HG02884 (cell line): Measurements from ENCODE around the gene QSOX2.

ENCODE experiments used
- ATAC-seq: cut with Tn5 transposase; IDR thresholded peaks from one replicate; pipeline ENCODE4 v1.9.1; 2021; ENCODE audit warnings: mild to moderate bottlenecking, moderate library complexity; ENCODE audit not compliant: unreplicated experiment

Gene QSOX2

GRCh38 chr9:136194540-136194939, 51.1 kb downstream of the QSOX2 start:
- no peak for ATAC-seq

- ATAC-seq: no peak
Observed at GRCh38 chr9:136193891-136194279, 51.7 kb downstream of the QSOX2 start.

DNA sequence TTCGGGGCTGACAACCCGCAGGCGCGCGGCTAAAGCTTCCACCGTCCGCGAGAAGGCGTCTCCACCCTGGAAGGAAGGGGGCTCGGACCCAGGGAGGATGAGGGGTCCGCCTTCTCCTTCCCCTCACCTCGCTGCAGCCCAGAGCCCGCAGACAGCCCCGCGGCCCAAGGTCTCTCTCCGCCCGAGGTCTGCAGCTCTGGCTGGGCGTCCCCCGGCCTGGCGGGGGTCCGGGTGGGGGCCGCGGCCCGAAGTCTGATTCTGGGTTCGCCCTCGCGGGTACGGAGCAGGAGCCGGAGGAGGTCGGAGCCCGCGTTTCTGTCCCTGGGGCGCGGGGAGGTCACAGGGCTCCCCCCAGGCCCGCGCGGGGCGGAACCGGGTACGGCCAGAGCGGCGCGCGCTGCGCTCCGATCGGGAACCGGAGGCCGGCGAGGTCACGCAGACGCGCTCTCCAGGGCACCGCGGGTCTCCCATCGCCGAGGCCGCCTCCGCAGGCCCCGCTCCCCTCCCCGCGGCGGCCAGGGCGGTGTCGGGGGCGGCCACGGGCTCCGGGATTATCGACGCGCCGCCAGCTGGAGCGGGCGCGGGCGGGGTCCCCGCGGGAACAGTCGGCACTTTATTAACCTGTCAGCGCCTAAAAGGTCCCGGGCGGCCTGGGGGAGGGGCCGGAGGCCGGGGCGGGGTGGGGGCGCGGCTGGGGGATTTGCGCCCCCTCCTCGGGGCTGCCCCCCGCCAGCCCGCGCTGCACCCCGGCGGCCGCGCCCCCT, 52.3 kb downstream of the QSOX2 start:
- no peak for ATAC-seq

- no peak for ATAC-seq
Observed at GRCh38 chr9:136192289-136193126, 53.1 kb downstream of the QSOX2 start.

- ATAC-seq: no peak
Observed at GRCh38 chr9:136191960-136192286, 53.7 kb downstream of the QSOX2 start.

GRCh38 chr9:136191099-136191959, 54.3 kb downstream of the QSOX2 start:
- ATAC-seq: no peak

DNA sequence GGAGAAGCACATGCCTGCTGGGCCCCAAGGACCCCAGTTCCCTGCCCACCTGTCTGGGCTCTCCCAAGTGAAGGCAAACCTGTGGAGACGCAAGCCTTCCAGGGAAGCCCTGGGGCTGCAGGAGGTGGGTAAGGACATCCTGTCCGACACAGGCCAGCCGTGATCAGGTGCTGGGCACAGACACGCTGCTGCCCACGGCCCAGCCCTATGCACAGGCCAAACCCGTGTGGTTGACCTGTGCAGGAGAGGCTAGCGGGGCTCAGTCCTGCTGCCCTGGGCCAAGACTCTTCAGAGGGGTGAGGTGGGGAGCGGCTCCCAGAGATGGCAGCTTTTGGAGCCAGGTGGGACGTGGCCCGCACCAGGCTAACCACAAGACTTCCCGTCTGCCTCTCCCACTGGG, 55.0 kb downstream of the QSOX2 start:
- ATAC-seq: no peak

- ATAC-seq: no peak
Observed at GRCh38 chr9:136190237-136190601, 55.4 kb downstream of the QSOX2 start.

DNA sequence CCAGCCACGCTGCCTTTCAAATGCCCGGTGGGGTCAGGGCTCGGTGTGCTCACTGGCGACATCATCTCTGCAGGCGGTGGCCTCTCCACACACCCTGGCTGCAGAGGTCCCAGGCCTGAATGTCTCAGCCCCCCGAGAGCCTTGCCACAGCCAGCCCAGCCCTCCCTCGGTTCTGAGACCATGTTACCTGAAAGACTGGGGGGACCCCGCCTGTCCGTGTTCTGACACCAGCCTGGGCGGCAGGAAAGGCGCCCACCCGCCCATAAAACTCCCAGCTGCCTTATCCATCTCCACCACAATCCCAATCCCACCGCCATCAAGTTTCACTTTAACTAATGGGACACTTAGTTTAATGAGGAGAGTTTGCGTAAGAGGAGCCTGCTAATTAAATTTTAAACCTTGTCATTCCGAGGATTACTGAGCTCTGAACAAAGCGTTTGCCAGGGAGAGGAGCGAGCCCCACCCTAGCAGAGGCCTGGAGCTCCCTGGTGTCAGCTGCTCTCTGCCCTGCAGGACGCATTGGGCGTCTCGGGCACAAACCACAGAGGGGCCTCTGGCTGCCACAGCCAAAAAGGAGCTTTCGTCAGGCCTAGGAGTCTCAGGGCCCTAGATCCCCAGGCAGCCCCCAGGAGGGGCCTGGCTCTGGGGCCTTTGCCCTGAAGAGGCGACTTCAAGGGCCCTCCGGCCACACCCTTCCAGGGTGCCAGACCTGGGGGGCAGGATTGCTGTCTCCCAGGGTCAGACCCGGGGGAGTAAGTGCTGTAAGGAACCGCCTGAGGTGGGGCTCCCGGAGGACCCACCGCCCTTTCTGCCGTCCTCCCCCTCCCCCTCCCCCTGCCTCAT, 56.0 kb downstream of the QSOX2 start:
- no peak for ATAC-seq

- ATAC-seq: no peak
Observed at GRCh38 chr9:136187683-136188586, 57.7 kb downstream of the QSOX2 start.

GRCh38 chr9:136187197-136187596, 58.4 kb downstream of the QSOX2 start:
- ATAC-seq: no peak

- no peak for ATAC-seq
Observed at GRCh38 chr9:136186386-136186785, 59.2 kb downstream of the QSOX2 start.

DNA sequence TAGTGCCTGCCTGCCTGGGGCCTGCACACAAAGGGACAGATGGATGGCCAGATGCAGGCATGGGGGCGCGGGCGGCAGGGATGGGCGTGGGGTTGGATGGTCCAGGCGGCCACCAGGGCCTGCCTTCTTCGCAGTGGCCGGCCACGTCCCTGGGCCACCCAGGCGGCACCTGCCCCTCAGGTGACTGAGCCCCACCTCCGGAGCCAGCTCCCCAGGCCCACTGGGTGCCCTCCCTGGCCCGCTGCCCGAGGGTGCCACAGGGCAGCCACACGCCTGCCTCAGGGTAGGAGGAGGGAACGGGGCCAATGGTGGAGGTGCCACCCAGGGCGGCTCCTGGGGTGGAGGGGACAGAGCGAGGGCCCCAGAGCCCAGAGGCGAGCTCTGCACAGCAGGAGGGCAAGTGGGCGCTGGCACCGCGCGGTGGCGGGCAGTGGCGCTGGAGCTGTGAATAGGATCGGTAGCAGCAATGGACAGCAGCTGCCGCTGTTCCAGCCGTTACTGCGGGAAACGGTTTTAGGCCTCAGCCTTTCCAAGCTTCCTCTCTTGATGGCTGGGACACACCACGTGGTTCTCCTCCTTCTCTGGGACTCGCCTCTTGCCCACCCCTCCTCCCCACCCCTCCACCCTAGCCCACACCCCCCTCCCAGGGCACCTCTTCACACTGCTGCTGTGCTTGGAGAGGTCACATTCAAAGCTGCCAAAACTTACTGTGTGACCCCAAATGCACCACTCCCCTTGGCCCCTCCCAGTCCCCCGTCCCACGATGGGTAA, 59.8 kb downstream of the QSOX2 start:
- ATAC-seq: no peak

DNA sequence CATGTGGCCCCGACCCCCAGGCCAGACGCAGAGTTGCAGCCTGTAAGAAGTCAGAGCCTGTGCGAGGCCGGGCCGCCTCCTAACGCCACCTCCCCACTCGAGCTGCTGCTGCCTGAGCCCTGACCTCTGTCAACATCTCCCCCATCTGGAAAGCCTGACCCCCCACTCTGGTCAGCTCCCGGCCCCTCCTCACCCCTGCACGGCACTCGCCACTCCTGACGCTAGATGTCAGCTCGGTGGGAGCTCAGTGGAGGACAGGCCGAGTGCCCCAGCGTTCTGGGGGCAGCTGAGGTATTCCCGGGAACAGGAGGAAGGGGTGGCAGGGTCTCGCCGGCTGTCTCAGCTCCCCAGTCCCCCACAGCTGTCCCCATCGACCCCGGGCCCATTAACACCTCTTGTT, 60.5 kb downstream of the QSOX2 start:
- no peak for ATAC-seq

GRCh38 chr9:136182850-136183422, 62.7 kb downstream of the QSOX2 start:
- ATAC-seq: no peak

- ATAC-seq: no peak
Observed at GRCh38 chr9:136182420-136182787, 63.2 kb downstream of the QSOX2 start.

- no peak for ATAC-seq
Observed at GRCh38 chr9:136181784-136182419, 63.7 kb downstream of the QSOX2 start.

- no peak for ATAC-seq
Observed at GRCh38 chr9:136180586-136180985, 65.0 kb downstream of the QSOX2 start.
